Mucosa of rectum (tissue), 2 donors: ENCODE data around the gene CHTF8.
A peak's percentile ranks its signal among the peaks of the same experiment; 100 is the strongest.

Experiments used
- H3K27ac ChIP-seq, 2 donors: one replicate each; pipeline ENCODE4 v1.7.0; 2013; ENCODE audit warnings: inconsistent platforms in 2 of 2, low read depth in 2 of 2, low read length in 2 of 2
- H3K27me3 ChIP-seq, 2 donors: one replicate each; pipeline ENCODE4 v1.7.0; 2013; ENCODE audit warnings: low read length in 2 of 2; ENCODE audit not compliant: control insufficient read depth in 2 of 2, insufficient read depth in 2 of 2
- H3K36me3 ChIP-seq, 2 donors: one replicate each; pipeline ENCODE4 v1.7.0; 2013; ENCODE audit warnings: low read length in 2 of 2; ENCODE audit not compliant: control insufficient read depth in 2 of 2, insufficient read depth in 2 of 2
- H3K4me1 ChIP-seq, 2 donors: one replicate each; pipeline ENCODE4 v1.7.0; 2013; ENCODE audit warnings: low read length in 2 of 2, mild to moderate bottlenecking in 1 of 2; ENCODE audit not compliant: control insufficient read depth in 2 of 2, insufficient read depth in 2 of 2
- H3K4me3 ChIP-seq, 2 donors: one replicate each; pipeline ENCODE4 v1.7.0; 2013; ENCODE audit warnings: low read length in 2 of 2
- H3K9ac ChIP-seq, 2 donors: one replicate each; pipeline ENCODE4 v1.7.0; 2013; ENCODE audit warnings: low read length in 2 of 2, low read depth in 1 of 2, mild to moderate bottlenecking in 1 of 2
- H3K9me3 ChIP-seq, 2 donors: one replicate each; pipeline ENCODE4 v1.7.0; 2013; ENCODE audit warnings: low read length in 2 of 2; ENCODE audit not compliant: control insufficient read depth in 2 of 2
- donor health status: healthy.
- donor health status: Normal muscosa, but diverticular disease.

Gene CHTF8

GRCh38 chr16:69132424-69133252 is at the start of gene CHTF8, which contains the start of gene UTP4:
Gene CHTF8 (minus strand): TSS chr16:69132588. CDS start chr16:69121458, 11,130 bp downstream.
Gene UTP4 (plus strand): TSS chr16:69132649. CDS start chr16:69133460, 811 bp downstream.
- Histone ChIP-seq H3K9me3 (no peaks in the 10 kb centered on the region), H3K4me3 (peak within 1 kb of the TSS; percentile 89 to 95), H3K27me3 (no peaks in the 10 kb centered on the region), H3K27ac (peak within 1 kb of the TSS; percentile 86), H3K4me1 (peaks cover 9 to 11% of the 10 kb centered on the region in 2 donors), H3K9ac (peak within 1 kb of the TSS; percentile 91 to 95), H3K36me3 (peaks cover 5% of the 10 kb centered on the region in 2 donors)

GRCh38 chr16:69180011-69180338 is 47.6 kb upstream of the CHTF8 start:
- peaks cover 14 to 15% of the 10 kb centered on the region in 2 donors for H3K4me1 ChIP-seq
- no peaks in the 10 kb centered on the region for H3K36me3 ChIP-seq
- no peak overlapping the region for H3K9ac ChIP-seq
- H3K9me3 ChIP-seq, result no peaks in the 10 kb centered on the region
- H3K27ac ChIP-seq, result peak overlapping the region; percentile 36 to 74
- no peak overlapping the region for H3K4me3 ChIP-seq
- no peaks in the 10 kb centered on the region for H3K27me3 ChIP-seq

GRCh38 chr16:69179328-69180010 is 47.1 kb upstream of the CHTF8 start:
- Histone ChIP-seq H3K4me3 (no peak overlapping the region), H3K27ac (peak overlapping the region; percentile 36 to 74), H3K9ac (no peak overlapping the region), H3K27me3 (no peaks in the 10 kb centered on the region), H3K36me3 (no peaks in the 10 kb centered on the region), H3K4me1 (peaks cover 14 to 17% of the 10 kb centered on the region in 2 donors), H3K9me3 (no peaks in the 10 kb centered on the region)

- H3K9ac ChIP-seq, result no peak overlapping the region
- peaks cover 9 to 19% of the 10 kb centered on the region in 2 donors for H3K4me1 ChIP-seq
- H3K27me3 ChIP-seq, result no peaks in the 10 kb centered on the region
- H3K27ac ChIP-seq, result peak overlapping the region; percentile 21 to 52
- no peak overlapping the region for H3K4me3 ChIP-seq
- no peaks in the 10 kb centered on the region for H3K9me3 ChIP-seq
- H3K36me3 ChIP-seq, result no peaks in the 10 kb centered on the region
These were observed 43.8 kb upstream of the CHTF8 start for GRCh38 chr16:69176033-69176800.

- Histone ChIP-seq H3K4me3 (no peak overlapping the region), H3K27ac (peak overlapping the region; percentile 51 to 63), H3K36me3 (peaks cover 9 to 16% of the 10 kb centered on the region in 2 donors), H3K27me3 (no peaks in the 10 kb centered on the region), H3K4me1 (peaks cover 4 to 11% of the 10 kb centered on the region in 2 donors), H3K9ac (no peak overlapping the region), H3K9me3 (no peaks in the 10 kb centered on the region)
These were observed 39.1 kb upstream of the CHTF8 start for GRCh38 chr16:69171325-69172084.

- Histone ChIP-seq H3K27ac (no peak overlapping the region), H3K9me3 (no peaks in the 10 kb centered on the region), H3K36me3 (peaks cover 20 to 23% of the 10 kb centered on the region in 2 donors), H3K4me3 (no peak overlapping the region), H3K27me3 (no peaks in the 10 kb centered on the region), H3K9ac (no peak overlapping the region), H3K4me1 (peaks cover 4 to 11% of the 10 kb centered on the region in 2 donors)
These were observed 37.4 kb upstream of the CHTF8 start for GRCh38 chr16:69169607-69170352.

GRCh38 chr16:69169051-69169450 is 36.7 kb upstream of the CHTF8 start:
- H3K36me3 ChIP-seq, result peaks cover 23% of the 10 kb centered on the region in 2 donors

GRCh38 chr16:69166946-69167930 is 34.9 kb upstream of the CHTF8 start:
- Histone ChIP-seq H3K9ac (no peak overlapping the region), H3K27me3 (no peaks in the 10 kb centered on the region), H3K4me3 (no peak overlapping the region), H3K9me3 (no peaks in the 10 kb centered on the region), H3K27ac (no peak overlapping the region), H3K36me3 (peaks cover 27 to 28% of the 10 kb centered on the region in 2 donors), H3K4me1 (peaks cover 0 to 4% of the 10 kb centered on the region in 2 donors)

More at GRCh38 chr16:69169051-69169450, 36.7 kb upstream of the CHTF8 start:
- no peak overlapping the region for H3K9ac ChIP-seq
- H3K27me3 ChIP-seq, result no peaks in the 10 kb centered on the region
- H3K4me1 ChIP-seq, result peaks cover 4 to 5% of the 10 kb centered on the region in 2 donors
- H3K9me3 ChIP-seq, result no peaks in the 10 kb centered on the region
- H3K27ac ChIP-seq, result no peak overlapping the region
- no peak overlapping the region for H3K4me3 ChIP-seq
